ENCODE results near the gene TENM3.

TENM3 gene

DNA sequence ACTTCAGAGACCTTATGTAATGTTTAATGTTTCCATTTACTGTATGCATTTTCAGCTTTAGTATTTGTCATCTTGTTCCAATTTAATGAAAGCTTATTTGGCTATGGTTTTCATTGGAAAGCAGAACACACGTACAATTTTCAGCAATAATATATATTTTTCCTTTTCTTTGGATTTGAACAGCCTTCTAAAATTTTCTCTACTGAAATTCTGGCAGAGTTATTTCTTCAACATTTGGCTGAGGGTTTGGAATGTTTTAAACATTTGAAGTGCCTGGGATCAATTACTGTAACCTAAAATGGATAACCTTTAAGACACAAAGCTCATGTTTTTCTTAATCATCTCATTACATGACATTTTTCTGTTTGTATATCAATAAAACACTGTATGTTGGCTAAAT lies 156.9 kb downstream of the TENM3 start:
- DNase-seq (ENCODE audit: low read depth in 2 of 2) = no peak

DNA sequence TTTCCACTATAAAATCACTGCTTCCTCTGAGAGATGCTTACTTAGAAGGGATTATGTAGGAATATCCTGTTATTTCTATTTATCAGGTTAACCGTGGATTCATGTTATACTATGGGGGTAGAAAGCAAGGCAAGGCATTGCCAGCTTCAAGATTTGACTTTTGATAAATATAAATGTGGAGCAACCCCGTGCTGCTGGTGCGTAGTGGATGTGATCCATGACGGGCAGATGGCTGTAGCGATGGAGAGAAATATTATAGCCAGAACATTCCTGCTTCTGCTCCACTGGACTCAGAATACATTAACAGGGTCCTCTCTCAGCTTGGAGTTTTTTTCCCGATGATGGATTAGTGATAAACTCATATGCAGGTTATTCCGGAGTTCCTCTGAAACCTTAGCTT lies 157.6 kb downstream of the TENM3 start:
- DNase-seq (ENCODE audit: low read depth in 2 of 2) = no peak

DNA sequence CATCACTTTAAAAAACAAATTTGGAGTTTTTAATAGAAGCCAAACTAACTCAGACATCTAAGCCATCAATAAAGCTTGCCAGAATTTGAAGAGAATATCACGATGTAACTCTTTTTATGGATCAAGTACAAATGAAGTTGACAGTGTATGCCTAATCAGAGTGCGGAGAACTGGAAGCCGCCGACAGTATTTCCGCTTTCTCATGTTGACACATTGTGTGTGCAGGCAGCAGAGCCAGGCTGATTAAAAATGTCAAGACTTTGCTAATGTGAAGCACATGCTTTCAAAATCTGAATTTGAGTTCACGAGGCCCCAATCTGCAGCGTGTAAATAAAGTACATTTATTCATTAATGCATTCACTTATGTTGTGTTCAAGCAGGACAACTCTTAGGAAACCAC lies 161.2 kb downstream of the TENM3 start:
- no peak for DNase-seq (ENCODE audit: low read depth in 2 of 2)

DNA sequence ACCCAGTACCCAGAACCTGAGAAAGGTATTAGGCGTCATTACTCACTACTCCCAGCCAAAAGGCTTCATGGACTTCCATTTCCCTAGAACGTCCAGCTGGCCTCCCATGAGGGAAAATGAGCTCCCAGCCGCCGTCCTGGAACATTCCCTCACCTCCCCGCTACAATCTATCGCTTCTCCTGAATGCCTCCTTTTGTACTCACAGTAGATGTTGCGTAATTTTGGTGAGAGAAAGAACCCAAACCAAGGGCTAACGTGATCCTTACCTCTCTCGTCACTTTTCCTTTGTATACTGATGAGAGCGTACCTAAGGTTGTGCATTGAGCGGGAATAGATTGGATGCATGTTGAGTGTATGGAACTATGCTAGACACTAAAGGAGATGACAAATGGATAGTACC lies 161.9 kb downstream of the TENM3 start:
- DNase-seq (ENCODE audit: low read depth in 2 of 2) = no peak

- DNase-seq (ENCODE audit: low read depth in 2 of 2) = no peak
These were observed 166.1 kb downstream of the TENM3 start for GRCh38 chr4:182409271-182409670.

DNA sequence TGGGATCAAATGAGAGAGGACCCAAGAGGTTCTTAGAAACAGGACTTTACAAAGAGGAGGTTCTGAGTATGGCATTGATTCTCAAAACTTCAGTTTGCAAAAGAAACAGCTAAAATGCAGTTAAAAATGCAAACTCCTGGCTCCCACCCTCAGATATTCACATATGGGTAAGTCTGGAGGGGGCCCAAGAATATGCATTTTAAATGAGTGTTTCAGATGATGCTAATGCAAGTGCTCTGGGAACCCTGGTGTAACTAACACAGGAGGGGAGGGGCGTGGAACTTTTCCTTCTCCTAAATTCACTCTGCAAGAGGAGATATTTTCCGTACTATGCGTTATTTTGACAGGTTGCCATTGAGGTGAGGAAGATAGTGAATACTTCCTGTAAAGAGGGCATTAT lies 168.2 kb downstream of the TENM3 start:
- no peak for DNase-seq (ENCODE audit: low read depth in 2 of 2)

GRCh38 chr4:182413550-182413949 lies 170.3 kb downstream of the TENM3 start:
- no peak for DNase-seq (ENCODE audit: low read depth in 2 of 2)

DNA sequence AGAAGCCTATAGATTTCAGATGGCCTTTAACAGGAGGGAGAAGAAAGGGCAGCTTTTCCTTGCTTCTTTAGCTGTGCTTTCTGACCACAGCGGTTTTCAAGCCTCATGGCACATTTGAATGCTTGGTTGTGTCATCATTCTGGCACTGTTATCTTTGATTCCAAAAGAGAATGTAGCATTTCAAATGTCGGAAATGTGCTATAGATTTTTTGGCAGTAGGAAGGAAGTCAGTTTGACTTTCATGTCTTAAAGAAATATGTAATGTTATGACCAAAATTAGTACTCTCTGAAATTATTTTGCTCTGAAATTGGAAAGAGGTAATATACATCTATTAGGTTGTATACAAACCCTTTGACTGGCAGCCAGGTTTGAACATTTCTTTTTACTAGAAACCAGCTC lies 171.9 kb downstream of the TENM3 start:
- no peak for DNase-seq (ENCODE audit: low read depth in 2 of 2)

- DNase-seq (ENCODE audit: low read depth in 2 of 2) = no peak
These were observed 172.9 kb downstream of the TENM3 start for GRCh38 chr4:182416067-182416466.

GRCh38 chr4:182418054-182418734 lies 175.0 kb downstream of the TENM3 start:
- DNase-seq (ENCODE audit: low read depth in 2 of 2) = no peak

- DNase-seq (ENCODE audit: low read depth in 2 of 2) = no peak
These were observed 177.0 kb downstream of the TENM3 start for GRCh38 chr4:182420189-182420588.

GRCh38 chr4:182421753-182422152 lies 178.6 kb downstream of the TENM3 start:
- DNase-seq (ENCODE audit: low read depth in 2 of 2) = no peak

- no peak for DNase-seq (ENCODE audit: low read depth in 2 of 2)
These were observed 182.1 kb downstream of the TENM3 start for GRCh38 chr4:182425302-182425701.

GRCh38 chr4:182426901-182427300 lies 183.7 kb downstream of the TENM3 start:
- no peak for DNase-seq (ENCODE audit: low read depth in 2 of 2)

DNA sequence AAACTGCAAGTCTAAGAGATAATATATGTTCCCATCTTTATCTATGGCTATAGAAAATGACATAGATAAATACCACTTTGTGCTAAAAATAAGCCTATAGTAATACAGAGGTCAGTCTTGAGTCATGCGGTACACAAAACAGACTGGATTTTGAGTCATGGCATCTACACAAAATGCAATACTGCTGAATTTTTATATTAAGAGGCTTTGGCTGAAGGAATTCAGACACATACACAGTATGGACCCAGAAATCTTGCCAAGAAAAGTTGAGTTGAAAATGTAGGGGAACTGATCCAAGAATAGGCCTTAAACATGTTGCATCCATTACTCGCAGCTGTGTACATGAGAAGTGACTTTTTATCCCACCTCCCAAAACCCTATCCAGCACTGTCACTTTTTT lies 184.4 kb downstream of the TENM3 start:
- no peak for DNase-seq (ENCODE audit: low read depth in 2 of 2)

DNA sequence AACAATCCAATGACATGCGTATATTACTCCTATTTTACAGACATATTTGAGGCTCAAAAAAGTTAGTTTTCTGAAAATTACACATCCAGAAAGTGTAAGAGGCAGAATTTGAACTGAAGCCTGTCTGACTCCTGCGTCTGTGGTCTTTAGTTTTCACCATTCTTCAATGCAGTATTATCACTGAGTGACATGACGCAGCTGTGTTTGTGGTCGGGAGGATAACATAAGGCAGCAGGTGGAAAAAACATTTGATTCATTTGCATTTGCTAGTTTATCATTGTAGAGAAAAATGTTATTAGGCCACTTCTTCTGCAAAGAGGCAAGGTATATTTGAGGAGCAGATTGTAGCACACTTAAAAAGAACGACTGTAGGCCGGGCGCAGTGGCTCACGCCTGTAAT lies 186.7 kb downstream of the TENM3 start:
- no peak for DNase-seq (ENCODE audit: low read depth in 2 of 2)

DNA sequence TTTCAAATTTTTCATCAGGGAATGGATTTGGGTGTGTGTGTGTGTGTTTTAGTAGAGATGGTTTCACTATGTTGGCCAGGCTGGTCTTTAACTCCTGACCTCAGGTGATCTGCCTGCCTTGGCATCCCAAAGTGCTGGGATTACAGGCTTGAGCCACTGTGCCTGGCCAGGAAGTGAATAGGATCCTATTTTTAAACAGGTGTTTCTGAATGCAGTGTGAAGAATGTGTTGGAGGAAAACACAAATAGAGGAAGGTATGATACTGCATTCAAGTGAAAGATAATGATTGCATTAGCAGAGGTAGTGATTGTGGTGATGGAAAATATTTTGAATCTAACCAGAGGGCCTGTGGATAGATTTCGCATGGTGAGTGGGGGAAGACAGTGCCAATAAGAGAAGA lies 189.6 kb downstream of the TENM3 start:
- DNase-seq (ENCODE audit: low read depth in 2 of 2) = no peak

GRCh38 chr4:182434720-182435119 lies 191.5 kb downstream of the TENM3 start:
- no peak for DNase-seq (ENCODE audit: low read depth in 2 of 2)

DNA sequence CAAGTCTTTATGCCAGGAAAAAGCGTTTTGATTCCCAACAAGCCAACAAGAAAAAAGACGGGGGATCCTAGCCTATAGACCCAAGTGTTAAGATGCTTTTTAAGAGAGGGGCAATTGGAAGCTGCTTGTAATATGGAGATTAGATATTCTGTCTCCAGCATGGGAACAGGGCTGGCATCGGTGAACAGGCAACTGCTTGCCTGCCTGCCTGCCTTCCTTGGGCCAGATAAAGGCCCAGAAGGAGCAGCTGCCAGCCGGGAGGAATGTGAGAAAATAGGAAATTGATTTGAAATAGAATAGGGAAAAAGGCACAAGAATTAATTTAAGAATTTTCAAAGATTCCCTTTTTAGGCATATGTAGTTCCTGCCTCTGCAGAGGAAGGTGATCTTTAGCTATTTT lies 192.2 kb downstream of the TENM3 start:
- DNase-seq (ENCODE audit: low read depth in 2 of 2) = no peak

- DNase-seq (ENCODE audit: low read depth in 2 of 2) = no peak
These were observed 199.9 kb downstream of the TENM3 start for GRCh38 chr4:182443070-182443469.

DNA sequence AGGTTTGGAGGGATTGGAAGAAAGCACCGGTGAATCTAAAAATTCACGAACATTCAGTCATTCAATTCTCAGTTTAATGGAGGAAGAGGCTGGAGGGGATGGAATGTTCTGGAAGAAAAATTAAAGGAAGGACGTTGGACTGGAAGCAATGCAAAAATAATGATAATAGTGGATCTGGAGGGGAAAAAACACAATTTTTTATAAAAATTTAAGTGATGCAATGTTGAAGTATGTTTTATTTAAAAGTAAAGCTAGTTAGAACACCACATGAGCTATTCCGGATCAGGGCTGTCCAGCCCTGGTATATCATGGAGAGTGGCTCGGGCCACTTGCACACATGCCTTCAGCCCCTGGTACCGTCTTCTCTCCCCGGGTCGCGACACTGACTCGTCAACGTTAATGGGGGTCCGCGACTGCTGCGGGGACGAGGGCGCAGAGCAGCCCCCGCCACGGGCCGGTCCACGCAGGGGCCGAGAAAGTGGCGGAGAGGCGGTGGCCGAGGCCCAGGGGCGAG lies 204.6 kb downstream of the TENM3 start:
- DNase-seq (ENCODE audit: low read depth in 2 of 2) = no peak

- no peak for DNase-seq (ENCODE audit: low read depth in 2 of 2)
These were observed 205.3 kb downstream of the TENM3 start for GRCh38 chr4:182448281-182449151.
